Ramos (cell line): Measurements from ENCODE around the gene NALCN.
"Not testable (repeated sequence)": the region's sequence is repeated elsewhere in the genome, so short reads cannot be mapped to it uniquely, and the experiment has no call there.

Experiments used
- in situ Hi-C: fragments of 300-500 bp; cut with MboI; formaldehyde crosslinking; loops from one replicate; pipeline ENCODE4 v1.14.3; 2022; ENCODE audit warnings: low sequenced_read_pairs; ENCODE audit not compliant: unreplicated experiment

NALCN gene

DNA sequence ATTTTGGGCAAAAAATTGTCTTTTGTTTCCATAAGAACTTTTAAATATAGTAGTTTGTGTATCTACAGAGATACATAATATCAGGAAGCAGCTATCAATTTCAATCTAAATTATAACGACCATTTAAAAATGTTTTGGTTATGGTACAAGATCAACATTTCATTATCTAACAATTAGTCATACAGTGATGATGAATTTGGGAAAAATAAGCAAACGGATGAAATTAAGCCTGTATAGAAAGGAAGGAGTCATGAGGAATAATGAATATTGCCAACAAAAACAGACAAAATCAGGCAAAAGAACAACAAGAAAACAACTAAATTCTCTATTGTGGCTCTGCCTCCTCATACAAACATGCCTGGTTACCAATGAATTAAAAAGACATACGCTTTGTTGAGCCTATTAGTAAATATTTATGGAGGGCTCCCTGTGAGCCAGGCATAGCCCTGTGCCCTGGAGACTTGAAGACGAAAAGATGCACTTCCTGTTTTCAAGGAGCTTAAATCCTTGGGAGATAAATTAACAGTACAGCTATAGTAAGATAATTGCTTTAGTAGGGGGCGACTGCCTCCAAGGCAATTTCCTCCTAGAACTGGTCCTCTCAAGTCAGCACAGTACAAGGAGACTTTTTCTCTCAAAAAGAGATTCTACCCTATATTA lies 73.0 kb downstream of the NALCN start:
- in situ Hi-C loops, result no loop called here

DNA sequence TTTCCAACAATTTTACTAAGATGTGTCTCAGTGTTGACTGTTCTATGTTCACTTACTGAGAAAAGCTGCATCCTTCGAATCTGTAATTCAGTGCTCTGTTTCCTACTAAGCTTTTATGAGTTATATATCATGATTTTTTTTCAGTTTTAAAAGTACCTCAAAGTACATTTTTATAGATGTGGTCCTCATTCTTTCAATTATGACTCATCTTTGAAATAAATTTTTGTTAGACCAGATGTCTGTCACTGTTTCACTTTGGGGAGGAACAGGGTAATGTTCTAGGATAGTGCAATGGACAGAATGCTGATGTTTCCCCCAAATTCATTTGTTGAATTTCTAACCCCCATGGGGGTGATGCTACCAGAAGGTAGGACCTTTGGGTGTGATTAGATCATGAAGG lies 74.8 kb downstream of the NALCN start:
- in situ Hi-C loops, result no loop called here

DNA sequence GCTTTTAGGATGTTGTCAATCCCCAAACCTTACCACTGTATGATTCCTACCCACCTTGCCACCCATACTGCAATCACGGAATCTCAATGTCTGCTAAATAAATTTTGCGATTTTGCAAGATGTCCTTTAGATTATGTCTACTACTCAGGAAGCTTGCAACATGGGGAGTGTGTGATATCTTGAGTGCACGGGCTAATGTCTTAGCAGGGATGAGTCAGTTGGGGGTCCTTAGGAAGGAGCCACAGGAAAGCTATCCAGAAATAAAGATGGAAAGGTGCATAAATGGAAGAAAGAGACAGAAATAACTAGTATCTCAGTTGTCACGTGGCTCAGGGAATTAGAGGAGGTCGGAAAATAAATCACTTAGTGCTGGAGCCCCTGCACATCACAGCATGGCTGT lies 77.1 kb downstream of the NALCN start:
- in situ Hi-C loops, result no loop called here

DNA sequence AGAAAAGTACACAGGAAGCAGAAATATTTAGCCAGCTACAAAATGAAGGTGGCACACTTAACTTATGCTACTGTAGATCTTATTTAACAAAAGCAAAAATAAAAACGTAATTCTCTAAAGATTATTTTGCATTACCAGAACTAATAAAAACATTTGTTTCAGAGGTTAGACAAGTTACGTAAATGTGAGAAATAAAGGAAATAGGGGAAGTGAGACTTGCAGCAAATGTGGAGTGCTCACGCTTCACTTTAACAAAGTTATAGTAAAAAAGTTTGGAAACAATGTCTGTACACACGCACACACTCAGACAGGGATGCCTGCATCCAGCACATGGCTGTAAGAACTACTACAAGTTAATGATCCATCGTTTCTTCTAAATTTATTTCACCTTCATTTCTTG lies 83.7 kb downstream of the NALCN start:
- in situ Hi-C loops, result no loop called here

DNA sequence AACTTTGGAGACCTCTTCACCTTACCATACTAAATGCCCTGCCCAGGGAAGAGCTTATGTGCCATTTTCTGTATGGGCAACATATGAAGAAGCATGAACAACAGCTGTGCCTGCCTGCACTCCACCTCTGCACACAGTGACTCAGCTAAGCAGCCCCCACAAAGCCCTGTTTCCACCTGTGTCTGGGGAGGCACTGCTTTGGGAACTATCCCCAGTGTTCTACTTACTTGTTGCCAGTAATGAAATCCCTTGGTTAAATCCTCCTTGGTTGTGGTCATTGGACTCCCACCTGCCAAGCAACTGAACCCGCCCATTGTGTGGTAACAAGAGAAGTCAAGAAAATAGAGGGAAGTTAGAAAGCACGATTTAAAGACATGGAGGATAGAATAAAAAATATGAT lies 84.6 kb downstream of the NALCN start:
- in situ Hi-C loops, result no loop called here

DNA sequence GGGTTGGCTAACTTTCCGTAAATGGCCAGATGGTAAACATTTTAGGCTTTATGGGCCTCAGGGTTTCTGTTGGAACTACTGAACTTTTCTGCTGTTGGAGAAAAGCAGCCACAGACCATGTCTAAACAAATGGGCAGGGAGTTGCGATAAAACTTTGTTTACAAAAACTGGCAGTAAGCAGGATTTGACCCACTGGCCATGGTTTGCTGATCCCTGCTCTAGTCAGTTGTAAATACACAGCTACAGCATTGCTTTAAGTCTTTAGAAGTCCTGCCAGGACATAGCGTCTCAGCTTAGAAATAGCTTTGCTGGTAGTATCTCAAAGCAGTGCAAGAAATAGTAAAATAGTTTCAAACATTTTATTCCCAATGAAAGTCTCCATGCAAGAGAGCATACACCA lies 88.4 kb downstream of the NALCN start:
- in situ Hi-C loops, result no loop called here

DNA sequence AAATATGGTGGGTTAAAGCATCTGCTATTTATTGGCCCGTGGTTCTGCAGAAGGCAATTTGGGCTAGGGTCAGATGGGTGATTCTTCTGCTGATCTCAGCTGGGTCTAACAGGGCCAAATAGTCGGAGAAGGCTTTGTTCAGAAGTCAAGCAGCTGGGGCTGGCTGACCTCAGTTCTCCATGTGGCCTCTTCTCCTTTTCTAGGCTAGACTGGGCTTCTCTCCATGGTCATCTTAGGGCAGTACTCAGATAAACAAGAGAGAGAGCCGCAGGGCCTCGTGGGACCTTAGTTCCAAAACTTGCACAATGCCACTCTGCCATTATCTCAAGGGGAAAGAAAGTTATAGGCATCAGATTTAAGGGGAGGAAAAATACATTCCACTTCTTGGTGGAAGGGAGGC lies 89.6 kb downstream of the NALCN start:
- in situ Hi-C loops, result no loop called here

DNA sequence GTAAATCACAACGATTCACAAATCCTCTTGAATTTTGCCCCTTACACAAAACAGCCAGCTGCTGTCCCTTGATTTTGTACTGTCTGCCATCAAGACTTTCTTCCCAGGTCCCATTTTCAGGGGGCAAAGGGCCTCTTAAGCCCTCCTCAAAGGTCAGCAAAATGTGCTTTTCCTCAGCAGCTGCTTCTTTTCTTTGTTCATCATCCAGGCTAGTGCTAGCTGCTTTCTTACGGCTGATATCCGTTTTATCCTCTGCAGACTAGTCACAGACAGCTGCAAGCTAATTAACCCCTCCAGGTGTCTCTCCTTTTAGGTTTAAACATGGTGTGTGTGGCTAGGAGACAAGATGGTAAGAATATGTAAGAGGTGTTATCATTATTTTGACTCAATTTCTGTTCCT lies 90.9 kb downstream of the NALCN start:
- in situ Hi-C loops, result no loop called here

DNA sequence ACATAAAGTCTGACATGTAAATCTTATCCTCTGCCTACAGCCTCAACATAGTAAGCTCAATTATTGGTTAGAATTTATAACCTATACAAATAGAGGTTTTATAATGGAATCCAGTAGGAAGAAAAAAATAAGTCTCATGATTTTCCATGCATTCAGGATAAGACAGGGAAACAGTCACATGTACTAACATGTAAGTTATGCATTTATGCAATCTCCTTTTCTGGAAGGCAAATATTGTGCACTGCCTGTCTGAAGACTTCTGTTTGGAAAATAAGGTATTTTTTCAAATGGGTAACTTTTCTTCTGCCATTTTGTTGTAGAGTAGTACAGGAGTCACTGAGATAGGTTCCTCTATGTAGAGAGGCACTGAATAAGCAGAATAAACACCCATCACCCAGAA lies 92.7 kb downstream of the NALCN start:
- in situ Hi-C loops, result no loop called here

DNA sequence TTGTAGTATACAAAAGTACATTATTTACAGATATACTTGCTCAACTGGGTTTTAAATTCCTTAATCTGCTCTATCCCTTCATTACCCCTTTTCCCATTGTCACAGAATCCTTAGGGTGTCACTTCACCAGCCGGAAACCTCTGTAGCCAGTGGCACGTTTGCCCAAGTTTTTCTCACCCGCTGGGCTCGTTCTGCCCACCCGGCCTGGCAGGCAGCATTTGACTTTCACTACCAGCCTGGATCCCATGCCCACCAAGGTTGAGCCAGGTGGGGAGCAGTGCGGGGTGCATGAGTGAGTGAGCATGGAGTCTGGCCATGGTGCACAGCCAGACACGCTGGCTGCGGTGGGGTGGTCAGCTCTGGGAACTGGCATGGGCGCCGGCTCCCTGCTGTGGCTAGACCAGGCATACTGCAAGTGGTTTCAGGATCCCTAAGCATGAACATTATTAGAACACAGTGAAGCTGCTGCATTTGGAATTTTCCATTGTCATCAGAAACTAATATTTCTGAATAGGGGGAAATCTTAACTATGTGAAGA lies 98.3 kb downstream of the NALCN start:
- in situ Hi-C loops, result no loop called here

DNA sequence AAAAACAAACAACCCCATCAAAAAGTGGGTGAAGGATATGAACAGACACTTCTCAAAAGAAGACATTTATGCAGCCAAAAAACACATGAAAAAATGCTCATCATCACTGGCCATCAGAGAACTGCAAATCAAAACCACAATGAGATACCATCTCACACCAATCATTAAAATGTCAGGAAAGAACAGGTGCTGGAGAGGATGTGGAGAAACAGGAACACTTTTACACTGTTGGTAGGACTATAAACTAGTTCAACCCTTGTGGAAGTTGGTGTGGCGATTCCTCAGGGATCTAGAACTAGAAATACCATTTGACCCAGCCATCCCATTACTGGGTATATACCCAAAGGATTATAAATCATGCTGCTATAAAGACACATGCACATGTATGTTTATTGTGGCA lies 102.8 kb downstream of the NALCN start:
- in situ Hi-C loops, result not testable (repeated sequence)

DNA sequence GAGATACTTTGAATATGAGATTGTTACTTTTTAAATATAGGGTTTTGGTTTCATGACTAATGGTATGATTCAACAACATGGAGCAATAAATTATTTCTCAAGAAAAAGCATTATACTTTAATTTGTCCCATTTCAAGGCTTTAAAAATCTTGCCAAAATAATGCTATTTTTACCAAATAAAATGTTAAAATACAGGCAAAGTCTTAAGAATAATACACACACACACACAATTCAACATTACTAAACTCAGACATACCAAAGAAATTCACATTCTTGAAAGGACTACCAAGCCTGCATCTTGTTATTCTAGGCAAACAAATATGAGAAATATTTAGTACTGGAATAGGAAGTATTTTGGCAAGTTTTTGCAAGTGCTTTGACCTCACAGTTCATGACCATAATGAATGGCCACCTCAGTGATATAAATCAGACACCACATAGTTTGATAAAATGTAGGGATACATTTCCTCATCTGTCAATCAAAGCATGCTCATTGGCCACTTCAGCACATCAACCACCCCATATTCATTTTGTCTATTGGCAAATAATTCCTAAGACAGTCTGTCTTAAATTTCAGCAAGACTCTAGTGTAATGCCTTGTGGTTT lies 107.2 kb downstream of the NALCN start:
- in situ Hi-C loops, result no loop called here

DNA sequence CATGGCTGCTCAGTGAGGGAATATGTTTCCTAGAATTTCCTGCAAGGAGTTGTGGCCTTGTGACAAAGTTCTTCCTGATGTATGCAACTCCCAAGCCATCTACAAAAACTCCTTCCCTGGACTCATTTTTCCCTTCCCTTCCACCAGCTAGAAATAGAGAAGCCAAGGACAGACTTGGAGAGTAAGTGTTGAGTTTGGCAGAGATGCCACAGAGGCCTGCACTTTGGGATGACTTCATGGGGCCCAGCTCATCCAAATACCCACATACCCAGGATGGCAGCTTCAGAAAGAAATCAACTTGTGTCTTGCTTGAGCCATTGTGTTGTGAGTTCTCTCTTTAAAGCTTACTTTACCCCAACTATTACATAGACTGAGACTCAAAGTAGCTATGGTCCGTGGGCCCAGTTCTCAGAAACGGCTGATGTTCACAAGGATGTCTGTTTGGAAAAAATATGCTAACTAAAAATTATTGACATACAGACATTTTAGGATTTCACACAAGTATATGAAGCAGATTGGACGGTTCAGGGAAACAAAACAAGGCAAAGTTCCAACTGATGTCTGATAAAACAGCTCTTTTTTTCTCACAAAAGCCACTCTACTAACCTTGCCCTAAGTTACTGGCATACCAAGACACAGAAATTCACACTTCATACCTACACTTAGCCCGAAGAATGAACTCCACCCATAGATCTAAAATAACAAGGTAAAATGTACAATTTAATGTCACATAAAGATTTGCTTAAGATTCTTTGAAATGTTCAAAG lies 107.9 kb downstream of the NALCN start:
- in situ Hi-C loops, result no loop called here

DNA sequence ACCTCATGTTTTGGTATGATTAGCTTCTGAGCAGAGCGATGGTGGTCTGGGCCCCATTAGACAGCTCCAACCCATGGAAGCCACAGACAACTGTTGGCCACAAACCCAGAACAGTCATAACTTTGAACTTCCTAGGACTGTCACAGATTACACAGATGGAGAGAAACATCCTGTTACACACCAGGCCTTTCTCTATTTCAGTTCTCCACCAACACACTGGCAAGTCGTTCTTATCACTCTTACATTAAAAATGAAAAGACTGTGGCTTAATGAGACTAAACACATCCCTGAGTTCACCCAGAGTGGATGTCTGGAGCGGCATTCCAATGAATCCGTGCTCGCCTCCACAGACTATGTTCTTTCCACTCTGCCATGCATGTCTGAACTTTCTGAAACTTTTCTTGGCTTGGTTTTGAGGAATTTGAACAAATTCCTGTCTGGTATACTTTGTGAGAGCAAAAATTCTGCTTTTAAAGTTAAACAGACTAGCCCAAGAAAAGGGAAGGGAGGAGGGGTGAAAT lies 109.1 kb downstream of the NALCN start:
- in situ Hi-C loops, result no loop called here

DNA sequence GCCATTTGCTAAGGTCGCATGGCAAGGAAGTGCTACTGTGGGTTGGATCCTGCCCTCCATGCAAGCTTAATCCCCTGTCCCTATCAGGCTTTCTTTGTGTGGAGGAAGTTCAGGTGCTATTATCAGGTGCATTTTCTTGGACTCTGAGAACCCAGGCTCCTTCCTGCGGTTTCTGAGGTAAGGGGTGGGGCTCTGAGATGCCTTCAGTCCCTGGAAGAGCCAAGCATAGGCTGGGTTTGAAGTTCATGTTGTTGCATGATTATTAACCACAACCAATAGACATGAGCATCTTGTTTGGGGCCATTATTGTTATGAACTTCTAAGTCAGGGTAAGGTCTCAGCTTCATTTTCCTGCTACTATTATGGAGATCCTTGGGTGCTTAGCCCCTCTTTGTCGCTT lies 109.5 kb downstream of the NALCN start:
- in situ Hi-C loops, result no loop called here

DNA sequence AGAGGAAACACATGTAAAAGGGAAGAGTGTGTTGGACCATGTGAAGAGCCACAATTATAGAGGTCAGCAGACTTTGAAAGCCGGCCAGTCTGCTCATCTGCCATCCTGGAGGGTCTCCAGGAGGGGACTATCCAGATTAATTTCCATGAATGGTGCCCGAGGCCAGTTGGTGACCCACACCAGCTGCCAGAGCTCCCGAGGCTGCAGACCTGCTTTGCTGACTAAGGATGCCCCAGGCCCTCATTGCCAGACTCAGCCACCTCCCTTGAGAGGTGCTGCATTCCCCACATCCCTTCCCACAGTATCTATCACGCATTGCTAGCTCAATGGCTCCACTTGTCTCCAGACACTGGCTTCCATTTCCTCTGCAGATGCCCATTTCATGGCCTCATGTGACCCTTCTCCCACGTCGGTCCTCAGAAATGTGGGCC lies 110.3 kb downstream of the NALCN start:
- in situ Hi-C loops, result no loop called here

DNA sequence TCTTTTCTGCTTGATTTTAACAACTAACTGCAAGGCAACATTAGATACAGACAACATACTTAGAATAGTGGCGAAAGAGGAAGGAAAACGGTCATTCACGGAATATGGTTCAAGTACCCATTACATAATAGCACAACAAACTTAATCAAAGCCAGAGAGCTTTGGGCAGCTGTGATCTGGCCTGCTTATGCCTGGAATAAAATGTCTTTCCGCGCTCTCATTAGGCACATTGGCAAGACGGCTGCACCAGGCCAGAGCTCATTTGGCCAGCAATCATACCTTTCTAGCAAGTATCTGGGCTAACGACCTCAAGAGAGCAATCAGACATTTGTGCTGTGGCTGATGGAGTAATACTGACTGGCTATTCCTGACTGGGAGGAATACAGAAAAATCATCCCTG lies 112.8 kb downstream of the NALCN start:
- in situ Hi-C loops, result no loop called here

DNA sequence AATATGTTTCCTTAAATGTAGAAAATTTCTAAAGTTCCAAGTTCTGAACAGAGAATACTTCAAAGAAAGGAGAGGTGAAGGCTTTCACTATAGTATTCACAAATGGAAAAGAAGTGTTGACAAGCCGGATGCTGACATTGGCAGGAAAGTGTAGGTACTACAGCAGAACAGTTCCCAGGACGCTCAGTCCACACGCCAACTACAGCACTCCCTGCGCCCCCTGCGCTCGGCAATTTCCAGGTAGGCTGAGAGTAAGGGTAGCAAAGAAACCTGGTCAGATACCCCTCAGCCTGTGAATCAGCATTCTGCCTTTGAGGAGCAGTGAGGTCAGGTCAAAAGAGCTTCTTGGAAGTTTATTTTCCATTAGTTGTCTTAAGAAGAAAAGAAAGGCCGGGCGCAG lies 115.3 kb downstream of the NALCN start:
- in situ Hi-C loops, result no loop called here

DNA sequence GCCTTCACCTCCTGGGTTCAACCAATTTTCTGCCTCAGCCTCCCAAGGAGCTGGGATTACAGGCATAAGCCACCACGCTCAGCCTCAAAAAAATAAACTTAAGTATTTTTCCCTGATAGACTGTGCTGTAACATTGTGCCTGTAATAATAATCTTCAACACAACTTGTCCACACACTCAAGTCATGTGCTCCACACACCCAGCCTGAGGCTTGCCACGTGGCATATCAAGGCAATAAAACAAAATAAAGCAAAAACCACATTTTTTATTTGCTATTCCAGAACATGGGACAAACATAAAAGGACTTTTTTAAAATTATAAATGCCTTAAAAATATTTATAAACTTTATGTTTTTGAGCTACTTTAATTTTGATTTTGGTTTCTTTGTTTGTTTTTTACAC lies 115.8 kb downstream of the NALCN start:
- in situ Hi-C loops, result no loop called here

DNA sequence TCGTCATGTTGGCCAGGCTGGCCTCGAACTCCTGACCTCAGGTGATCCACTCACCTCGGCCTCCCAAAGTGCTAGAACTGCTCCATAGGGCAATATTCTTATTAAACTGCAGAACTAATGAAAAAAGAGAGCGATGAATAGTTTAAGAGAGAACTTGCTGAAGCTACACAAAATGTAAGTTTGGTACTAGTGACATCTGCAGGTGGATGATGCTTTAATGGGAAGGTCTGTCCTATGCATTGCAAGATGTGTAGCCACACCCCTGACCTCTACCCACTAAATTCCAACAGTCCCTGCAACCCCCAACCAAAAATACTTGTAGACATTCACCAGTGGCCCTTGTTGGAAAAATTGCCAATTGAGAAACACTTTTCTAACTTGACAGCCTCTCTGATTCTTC lies 117.8 kb downstream of the NALCN start:
- in situ Hi-C loops, result no loop called here

DNA sequence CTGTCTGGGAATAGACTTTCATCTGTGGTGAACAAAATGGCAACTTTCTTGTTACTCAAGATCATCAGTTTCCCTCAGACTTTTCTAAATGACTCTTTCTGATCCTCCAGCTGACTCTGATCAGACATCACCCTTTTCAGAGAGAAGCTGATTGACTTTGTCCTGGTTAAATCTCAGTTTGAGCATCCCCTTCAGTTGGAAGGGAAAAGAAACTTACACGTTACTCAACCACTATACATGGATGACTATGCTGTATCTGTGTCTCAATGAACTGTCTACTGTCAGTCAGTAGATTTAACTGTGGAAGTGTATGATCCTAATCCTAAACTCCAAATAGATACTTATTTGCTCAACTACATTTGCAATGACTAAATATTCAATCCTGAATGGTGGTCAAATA lies 118.5 kb downstream of the NALCN start:
- in situ Hi-C loops, result no loop called here
